GM12875 (cell line): Measurements from ENCODE around the gene COL25A1.
"Not testable (repeated sequence)": the region's sequence is repeated elsewhere in the genome, so short reads cannot be mapped to it uniquely, and the experiment has no call there.

Experiments used
- H3K4me3 ChIP-seq: one replicate; pipeline ENCODE4 v1.5.1; 2011; ENCODE audit warnings: low read depth, low read length, control low read depth
- TF ChIP-seq, protein P1 (sequence below): IDR thresholded peaks from 2 replicates; pipeline ENCODE4 v1.5.1; 2011; ENCODE audit warnings: low read depth, mild to moderate bottlenecking, control low read depth, inconsistent platforms, low read length, moderate library complexity, borderline replicate concordance; ENCODE audit not compliant: insufficient read depth

The COL25A1 gene

DNA sequence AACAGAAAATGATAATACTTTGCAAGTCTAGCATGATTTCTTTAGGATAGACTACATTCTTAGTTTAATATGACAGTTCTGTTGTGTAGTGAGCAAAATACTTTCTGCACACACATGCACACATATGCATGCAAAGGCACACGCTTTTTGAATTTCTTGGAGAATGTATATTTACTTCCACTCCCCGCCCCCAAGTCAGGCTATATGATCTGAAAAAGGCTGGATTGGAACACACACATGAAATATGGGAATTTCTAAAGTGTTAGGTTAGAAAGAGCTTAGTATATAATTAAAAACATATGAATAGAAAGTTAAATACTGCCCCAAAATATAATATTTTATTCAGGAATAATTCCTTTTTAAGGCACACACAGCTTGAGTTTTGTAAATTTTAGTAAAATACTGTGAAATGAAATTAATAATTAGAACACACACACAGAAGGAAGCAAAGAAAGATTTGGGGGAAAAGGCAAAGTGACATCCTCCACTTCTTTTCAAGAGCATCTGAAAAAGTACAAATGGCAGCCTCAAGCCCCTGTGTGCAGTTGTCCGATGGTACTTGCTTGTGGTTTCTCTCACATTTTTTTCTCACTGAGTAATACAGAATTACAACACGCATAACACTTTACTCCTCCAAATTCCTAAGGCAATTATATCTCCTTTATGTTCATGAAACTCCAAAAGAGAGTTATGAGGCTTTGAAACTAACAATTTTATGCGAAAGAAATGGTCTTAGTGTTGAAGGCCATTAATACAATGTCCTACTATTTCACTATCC lies 310.7 kb downstream of the COL25A1 start:
- no peak overlapping the region for H3K4me3 ChIP-seq
- TF ChIP-seq, protein P1, sequence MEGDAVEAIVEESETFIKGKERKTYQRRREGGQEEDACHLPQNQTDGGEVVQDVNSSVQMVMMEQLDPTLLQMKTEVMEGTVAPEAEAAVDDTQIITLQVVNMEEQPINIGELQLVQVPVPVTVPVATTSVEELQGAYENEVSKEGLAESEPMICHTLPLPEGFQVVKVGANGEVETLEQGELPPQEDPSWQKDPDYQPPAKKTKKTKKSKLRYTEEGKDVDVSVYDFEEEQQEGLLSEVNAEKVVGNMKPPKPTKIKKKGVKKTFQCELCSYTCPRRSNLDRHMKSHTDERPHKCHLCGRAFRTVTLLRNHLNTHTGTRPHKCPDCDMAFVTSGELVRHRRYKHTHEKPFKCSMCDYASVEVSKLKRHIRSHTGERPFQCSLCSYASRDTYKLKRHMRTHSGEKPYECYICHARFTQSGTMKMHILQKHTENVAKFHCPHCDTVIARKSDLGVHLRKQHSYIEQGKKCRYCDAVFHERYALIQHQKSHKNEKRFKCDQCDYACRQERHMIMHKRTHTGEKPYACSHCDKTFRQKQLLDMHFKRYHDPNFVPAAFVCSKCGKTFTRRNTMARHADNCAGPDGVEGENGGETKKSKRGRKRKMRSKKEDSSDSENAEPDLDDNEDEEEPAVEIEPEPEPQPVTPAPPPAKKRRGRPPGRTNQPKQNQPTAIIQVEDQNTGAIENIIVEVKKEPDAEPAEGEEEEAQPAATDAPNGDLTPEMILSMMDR, result no peak

DNA sequence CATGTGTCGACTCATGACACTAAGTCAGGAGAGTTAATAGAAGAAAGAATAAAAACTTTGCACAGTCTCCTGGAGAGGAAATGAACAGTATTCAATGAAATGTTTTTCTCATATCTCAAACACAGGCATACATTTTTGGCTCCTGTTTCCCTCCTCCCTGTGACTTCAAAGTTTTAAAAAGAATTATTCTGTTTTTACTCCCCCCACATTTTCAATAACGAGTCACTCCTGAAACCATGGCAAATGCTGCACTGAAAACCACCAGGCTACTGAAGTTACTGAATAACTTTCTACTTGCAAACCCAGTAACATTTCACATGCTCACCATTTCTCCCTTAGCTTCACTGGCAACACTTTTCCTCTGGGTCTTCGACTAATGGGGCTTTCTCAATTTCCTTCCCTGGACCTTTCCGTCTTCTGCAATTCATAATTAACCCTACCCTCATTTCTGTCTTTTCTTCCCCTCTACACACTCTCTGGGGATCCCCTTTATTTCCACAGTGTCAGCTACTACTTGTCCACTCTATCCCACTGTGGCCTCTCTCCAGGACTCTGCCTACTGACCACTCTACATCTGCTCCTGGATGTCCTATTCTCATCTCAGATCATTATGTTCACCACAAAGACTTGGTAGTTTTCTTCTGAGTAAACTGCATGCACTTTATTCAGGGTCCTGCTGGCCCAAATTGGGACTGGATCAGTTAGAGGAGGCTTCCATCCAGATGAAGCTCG lies 313.8 kb downstream of the COL25A1 start:
- H3K4me3 ChIP-seq, result no peak overlapping the region
- TF ChIP-seq, protein P1, result no peak

DNA sequence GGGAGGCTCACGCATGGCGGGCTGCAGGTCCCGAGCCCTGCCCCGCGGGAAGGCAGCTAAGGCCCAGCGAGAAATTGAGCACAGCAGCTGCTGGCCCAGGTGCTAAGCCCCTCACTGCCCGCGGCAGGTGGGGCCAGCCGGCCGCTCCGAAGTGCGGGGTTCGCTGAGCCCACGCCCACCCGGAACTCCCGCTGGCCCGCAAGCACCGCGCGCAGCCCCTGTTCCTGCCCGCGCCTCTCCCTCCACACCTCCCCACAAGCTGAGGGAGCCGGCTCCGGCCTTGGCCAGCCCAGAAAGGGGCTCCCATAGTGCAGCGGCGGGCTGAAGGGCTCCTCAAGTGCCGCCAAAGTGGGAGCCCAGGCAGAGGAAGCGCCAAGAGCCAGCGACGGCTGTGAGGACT lies 318.0 kb downstream of the COL25A1 start:
- H3K4me3 ChIP-seq, result not testable (repeated sequence)

DNA sequence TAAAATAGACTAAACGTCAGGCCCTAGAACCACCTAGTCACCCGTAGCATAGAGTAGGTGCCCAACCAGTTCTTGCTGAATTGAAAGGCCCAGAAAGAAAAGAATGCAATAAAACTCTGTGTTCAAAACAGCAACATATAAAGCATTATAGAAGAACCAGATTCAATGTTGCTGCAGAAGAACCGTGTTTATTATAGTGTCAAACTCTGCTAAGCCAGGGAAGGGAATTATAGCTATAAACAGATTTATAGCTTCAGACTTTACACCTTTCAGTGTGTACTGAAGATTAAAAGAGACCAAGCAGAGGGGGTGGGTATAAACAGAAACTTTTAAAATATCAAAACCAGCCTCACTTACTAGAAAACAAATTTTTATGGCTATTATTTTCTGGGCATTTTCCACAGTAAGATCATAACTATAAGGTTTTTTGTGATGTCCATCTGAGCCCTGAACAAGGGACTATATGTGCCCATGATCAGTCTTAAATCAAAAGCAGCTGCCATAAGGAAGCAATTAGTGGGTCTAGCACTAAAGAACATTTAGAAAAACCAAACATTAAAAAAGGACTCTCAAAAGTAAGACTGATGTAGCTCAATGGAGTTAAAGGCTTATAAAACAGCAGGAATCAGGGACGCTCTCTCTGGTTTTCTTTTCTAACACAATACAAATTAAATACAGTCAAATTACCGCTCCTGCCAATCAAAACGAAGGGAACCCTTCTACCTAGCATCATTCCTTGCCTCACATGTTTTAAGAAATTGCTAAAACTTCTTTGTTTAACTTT lies 319.9 kb downstream of the COL25A1 start:
- H3K4me3 ChIP-seq, result no peak overlapping the region
- TF ChIP-seq, protein P1, result no peak

DNA sequence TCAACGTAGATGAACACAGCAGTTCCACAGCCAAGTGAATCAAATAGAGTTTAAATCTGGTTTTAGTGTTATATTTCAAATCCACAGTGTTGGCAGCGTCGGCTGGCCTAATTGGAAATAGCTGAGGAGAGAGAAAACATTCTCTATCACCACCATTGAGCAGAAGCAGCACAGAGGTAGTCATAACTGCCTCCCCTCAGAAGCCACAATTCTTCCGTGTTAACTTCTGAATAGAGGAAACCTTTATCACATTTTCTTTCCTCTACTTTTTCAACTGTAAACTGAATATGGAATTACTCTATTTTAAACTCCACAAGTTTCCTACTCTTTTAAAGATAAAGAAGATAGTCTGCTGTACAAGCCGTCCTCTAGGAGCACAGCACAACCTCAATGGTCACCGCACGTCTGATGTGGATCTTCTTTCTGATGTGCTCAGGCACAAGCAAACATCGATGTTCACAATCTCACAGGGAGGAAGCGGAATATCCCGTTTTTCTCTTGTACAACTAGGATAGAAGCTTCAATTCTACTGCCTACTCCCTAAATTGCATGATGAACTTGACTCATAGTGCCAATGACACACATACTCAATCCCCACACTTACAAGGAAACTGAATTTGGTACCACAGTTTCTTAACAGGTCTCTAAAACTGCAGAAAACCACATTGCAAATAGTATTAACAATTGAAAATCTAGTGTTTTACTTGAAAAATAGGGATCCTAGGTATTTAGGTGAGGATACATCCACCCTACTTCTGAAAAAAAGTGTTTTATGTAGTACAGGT lies 321.8 kb downstream of the COL25A1 start:
- no peak overlapping the region for H3K4me3 ChIP-seq
- TF ChIP-seq, protein P1, result no peak

DNA sequence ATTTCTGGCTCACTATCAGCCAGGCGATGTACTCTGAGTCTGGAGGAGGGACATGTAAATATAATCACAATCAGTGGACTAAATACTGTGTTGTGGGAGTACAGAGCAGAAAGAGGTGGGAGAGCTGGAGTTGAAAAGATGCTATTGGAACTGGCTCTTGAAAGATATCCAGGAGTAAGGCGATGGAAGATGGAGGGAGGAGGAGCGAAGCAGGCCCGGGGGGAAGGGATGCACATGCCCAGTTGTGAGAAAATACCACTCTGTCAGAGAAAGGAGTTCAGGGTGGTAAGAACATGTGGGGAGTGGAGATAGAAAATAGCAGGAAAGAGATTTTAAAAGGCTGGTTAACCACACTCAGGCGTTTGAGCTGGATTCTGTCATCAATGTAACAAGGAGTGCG lies 322.7 kb downstream of the COL25A1 start:
- TF ChIP-seq, protein P1, result no peak
- H3K4me3 ChIP-seq, result no peak overlapping the region

DNA sequence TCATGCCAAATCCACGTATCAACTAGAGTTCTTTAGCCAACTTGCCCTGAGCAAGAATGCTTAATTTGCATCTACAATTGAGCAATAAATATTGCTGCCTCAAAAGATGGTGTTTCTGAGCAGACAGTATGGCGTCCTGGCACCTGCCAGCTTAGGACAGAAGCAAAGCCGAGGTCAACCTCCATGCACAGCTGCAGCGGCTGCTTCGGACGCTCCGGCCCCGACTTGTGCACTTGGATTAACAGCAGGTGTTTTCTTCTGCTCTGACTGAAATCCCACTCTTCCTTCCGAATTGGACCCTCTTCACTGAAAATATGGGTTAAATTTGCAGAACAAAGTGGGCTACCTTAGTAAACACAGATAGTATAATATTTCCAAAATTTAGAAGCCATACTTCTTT lies 324.4 kb downstream of the COL25A1 start:
- no peak overlapping the region for H3K4me3 ChIP-seq

More for the DNA sequence above, 324.4 kb downstream of the COL25A1 start:
- TF ChIP-seq, protein P1, result no peak
